Measurements from ENCODE around the gene UBE2QL1.

UBE2QL1 gene

DNA sequence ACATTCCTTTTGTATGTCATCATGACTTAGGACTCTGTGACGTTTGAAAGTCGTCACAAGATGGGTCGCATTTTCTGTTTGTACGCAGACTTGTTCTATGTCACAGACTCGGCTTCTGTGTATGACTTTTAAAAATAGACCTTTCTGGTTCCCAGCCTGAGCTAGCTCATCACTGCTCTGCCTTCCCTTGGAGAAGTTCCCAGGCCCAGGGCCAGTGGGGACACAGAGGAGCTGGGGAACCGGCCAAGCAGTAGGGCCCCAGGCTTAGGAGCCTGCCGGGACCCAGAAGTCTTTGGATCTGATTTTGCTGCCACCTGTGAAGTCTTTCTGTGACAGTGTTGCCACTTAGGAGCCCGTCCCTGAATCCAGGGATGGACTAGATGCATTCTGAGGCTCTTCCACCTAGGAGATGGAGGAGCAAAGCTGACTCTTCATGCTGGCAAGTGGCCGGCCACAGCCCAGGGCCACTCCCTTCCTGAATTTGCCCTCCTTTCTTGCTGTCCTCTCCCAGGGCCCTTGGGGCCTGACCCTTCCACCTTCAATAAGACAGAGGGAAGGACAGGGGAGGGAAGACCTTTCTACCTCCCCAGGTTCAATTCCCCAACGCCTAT is 18.1 kb upstream of the UBE2QL1 start:
- no peak for DNase-seq (ENCODE audit: low read depth)

DNA sequence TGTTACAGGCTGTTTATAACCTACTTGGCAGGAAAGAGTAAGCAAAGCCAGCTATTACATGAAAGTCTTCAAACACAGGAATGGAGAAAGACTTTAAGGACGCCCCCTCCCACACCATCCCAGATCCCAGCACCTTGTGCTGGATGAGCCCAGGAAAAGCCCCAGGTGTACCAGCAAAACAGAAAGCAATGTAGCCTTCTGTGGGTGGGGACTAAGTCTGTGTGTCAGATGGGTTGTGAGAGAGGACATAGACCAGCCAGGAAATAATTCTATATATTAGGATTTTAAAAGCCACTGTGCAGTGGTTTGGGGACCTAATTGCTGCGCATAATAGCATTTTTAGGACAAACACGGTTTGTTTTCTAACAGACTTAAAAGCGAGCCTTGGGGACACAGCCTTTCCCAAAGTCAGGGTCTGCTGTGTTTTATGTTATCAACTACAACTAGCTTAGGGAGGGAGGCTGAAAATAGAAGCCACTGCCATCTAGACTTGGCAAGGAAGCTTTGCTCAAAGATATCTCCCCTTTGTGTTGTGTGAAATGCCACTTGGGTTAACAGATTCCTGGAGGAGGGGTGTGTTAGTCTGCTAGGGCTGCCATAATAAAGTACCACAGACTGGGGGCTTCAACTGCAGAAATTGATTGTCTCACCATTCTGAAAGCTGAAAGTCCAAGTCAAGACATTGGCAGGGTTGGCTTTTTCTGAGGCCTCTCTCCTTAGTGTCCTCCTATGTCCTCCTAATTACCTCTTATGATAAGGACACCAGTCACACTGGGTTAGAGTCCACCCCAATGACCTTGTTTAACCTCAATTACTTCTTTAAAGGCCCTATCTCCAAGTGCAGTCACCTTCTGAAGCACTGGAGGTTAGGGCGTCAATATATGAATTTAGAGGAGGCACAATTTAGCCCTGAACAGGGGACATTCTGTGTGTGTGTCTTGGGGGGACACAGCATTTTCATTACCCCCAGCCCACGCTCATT is 17.2 kb upstream of the UBE2QL1 start:
- DNase-seq (ENCODE audit: low read depth) = no peak

DNA sequence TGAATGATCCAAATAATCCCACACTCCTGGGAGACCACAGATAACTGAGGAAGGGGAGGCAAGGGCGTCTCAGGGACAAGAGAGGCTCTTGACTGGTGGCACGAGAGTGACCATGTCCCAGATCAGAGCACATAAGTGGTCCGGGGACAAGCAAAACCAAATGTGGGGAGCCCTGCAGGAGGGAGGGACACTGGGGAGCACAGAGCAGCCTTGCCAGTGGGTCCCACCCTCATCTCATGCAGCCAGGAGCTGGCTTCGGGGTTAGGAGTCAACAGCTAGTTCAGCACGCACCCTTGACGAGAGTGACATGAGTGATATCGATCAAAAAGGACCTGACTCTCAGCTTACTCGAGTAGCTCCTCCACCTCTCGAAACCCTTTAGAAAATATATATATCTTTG is 16.5 kb upstream of the UBE2QL1 start:
- no peak for DNase-seq (ENCODE audit: low read depth)

DNA sequence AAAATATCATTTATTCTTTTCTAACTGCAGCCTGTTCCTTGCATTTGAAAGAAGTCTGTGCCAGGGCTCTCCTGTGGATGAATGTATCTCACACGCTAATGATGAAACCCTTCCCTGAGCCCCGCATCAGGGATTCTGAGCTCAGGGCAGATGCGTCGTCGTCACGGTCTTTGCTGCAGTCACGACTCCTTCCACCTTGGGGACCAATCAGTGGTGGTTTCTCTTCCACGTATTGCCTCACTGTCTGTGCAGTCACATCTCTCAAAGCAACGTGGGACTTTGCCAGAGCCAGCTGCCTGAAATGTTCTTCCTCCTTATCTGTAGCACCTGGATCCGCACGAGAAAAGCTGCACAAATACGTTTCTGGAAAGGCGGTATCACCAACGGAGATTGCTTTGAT is 13.9 kb upstream of the UBE2QL1 start:
- no peak for DNase-seq (ENCODE audit: low read depth)

DNA sequence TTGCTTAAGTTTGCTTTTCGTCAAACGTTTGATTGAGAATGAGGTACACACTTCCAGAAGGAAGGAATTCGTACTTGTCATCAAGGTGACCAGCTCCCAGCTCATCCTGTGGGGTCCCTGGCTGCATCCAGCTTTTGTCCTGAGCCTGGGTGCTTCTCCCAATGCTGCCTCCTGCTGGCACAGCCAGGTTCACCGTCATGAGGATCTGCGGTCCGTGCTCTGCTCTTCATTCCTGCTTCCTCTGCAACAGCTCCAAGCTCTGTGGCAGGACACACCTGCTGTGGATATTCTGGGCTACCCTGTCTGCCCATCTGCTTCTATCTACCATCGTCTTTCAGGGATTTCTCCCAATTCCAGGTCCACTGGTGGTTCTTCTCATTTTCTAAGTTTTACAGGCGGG is 13.3 kb upstream of the UBE2QL1 start:
- DNase-seq (ENCODE audit: low read depth) = no peak

DNA sequence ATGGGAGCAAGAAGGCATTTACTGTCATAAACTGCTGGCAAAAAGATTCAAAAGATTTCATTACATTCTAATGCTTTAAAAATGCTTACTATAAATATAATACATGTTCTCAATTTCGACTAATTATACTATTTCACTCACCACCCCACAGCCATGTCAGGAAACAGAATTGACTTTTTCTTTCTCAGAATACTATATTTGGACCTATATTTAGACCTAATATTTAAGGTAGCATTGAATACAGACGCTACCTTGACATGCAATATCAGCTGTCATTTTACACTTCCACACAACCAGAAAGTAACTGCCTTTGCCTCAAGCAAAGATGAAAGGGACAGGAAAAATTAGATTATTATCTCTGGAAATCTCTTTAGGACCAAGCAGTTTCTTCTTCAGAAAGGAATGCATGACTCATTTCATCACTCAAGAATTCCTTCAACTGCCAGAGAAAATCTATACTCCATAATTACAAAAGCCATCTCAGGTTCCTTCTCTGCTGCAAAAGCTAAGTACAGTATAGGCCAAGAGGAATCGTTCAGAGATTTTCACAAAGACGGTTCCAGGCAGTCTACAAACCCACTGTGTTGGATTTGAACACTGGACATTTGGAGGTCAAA is 11.8 kb upstream of the UBE2QL1 start:
- peak; percentile 47 for DNase-seq (ENCODE audit: low read depth)

DNA sequence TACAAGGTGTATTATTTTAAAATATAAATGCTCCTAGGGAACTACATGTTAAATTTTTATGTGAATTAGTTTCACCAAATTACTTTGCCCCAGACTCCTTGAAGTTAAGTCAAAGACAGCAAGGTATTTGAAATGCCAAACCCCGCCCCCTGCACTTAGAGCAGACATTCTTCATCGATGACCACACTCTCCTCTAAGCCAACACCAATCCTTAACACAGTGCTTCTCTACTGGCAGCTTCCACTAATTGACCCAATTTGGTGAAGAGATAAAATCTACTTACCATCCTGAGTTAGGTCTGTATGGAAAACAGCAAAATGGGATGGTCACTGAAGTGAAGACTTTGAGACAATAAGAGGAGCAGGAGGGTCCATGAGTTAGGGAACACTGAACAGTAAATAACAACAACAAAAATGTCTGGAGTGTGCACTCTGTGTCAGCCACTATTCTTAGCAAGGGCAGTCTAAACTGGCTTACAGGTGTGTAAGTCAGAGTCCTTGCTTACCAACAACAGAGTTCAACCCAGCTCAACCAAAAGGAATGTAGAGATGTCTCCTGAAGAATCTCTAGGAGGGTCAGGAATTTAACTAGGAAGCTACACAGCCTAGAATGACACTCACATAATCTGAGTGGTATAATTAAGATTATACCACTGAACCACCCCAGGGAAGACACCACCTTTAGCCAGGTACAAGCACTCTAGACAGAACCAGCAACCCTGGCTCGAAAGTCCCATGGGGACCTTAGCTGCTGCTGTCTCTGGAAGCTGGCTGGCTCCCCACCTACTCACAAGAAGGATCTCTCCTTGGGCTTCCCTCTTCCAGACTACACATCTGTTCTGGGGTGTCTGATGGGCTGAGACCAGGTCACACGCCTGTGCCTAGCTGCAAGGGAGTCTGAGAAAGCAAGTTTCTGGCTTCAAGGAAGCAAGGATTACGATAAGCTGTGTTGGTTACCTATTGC is 8.8 kb upstream of the UBE2QL1 start:
- peak; percentile 29 for DNase-seq (ENCODE audit: low read depth)

DNA sequence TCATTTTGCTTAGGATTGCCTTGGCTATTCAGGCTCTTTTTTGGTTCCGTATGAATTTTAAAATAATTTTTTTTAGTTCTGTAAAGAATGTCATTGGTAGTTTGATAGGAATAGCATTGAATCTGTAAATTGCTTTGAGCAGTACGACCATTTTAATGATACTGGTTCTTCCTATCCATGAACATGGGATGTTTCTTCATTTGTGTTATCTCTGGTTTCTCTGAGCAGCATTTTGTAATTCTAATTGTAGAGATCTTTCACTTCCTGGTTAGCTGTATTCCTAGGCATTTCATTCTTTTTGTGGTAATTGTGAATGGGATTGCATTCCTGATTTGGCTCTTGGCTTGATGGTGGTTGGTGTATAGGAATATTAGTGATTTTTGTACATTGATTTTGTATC is 6.3 kb upstream of the UBE2QL1 start:
- no peak for DNase-seq (ENCODE audit: low read depth)

DNA sequence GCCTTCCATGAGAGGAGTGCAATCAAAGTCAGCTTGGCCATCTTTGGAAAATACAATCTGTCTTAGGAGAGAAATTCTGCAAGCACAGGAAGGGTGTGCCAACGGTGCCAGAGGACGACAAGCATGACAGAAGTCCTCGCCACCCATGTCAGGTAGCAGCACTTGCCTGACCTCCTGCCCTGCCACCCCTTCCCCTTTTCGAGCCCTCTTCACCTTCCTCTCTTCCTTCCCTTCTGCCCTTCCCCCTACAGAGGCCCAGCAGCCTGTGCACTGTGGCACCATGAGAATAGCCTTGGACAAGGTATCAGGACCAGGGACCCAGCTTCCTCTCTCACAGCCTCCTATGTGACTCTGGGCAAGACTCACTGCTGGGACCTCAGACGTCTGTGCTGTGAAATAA is 5.3 kb upstream of the UBE2QL1 start:
- no peak for DNase-seq (ENCODE audit: low read depth)

DNA sequence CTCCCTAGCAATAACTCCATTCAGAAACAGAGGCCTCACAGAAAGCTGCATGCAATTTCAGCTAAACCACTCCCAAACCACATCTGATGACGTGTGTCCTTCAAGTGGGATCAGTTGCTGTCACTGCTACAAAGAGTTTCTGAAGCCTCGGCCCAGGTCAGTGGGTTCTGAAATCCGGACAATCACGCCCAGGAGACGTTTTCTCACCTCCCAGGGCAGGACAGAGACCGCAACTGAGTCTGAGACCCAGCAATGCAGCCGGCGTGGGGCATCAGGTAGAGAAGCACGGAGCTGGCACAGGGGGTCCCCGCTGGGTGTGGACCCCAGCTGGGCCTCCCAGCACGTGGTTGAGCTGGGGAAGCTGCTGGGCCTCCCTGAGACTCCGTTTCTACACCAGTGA is 2.6 kb upstream of the UBE2QL1 start:
- DNase-seq (ENCODE audit: low read depth) = no peak

DNA sequence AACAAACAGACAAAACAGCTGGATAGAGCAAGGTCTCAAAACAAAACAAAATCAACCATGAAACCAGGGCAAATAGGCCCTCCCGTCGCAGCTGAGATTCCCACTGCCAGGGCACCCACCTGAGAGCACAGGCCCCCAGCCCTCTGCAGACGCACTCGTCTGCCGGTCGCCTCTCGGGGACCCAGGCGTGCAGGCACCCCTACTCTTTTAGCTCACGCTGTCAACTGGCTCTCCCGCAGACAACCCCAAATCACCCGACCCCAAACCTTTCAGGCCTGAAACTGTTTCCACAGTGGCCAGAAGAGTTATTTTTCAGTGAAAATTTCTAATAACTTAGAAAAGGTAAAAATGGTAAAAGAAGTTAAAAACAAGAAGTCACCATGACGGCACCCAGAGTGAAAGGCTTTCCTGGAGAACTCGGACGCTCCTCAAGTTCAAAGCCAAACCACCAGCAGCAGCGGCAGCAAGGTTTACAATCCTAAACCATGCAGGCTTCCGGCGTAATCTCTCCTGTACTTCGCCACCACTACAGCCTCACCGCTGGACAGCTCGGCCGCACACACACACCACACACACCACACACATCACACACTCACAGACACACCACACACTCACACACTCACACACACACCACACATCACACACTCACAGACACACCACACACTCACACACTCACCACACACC is 1.9 kb upstream of the UBE2QL1 start:
- no peak for DNase-seq (ENCODE audit: low read depth)

DNA sequence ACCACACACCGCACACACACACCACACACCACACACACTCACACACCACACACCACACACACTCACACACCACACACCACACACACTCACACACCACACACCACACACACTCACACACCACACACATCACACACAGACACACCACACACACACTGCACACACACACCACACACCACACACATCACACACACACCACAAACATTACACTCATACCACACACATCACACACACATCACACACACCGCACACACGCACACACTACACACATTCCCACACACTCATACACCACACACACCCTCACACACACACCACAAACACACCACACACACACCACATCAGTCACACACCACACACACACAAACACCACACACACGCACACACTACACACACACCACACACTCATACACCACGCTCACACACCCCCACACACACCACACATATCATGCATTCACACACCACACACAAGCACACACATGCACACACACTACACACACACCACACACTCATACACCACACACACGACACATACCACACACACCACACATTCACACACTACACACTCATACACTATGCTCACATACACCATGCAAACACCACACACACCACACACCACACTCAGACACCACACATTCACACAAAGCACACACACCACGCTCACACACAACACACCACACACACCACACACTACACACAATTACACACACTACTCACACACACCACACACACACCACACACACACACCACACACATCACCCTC is 1.1 kb upstream of the UBE2QL1 start:
- DNase-seq (ENCODE audit: low read depth) = no peak

DNA sequence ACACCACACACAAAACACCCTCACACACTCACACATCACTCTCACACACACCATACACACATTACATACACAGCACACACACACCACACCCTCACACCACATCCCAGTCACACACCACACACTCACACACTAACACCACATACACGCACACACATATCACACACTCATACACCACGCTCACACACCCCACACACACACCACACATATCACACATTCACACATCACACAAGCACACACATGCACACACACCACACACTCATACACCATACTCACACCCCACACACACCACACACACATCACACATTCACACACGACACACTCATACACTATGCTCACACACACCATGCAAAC is 543 bp upstream of the UBE2QL1 start:
- DNase-seq (ENCODE audit: low read depth) = no peak

DNA sequence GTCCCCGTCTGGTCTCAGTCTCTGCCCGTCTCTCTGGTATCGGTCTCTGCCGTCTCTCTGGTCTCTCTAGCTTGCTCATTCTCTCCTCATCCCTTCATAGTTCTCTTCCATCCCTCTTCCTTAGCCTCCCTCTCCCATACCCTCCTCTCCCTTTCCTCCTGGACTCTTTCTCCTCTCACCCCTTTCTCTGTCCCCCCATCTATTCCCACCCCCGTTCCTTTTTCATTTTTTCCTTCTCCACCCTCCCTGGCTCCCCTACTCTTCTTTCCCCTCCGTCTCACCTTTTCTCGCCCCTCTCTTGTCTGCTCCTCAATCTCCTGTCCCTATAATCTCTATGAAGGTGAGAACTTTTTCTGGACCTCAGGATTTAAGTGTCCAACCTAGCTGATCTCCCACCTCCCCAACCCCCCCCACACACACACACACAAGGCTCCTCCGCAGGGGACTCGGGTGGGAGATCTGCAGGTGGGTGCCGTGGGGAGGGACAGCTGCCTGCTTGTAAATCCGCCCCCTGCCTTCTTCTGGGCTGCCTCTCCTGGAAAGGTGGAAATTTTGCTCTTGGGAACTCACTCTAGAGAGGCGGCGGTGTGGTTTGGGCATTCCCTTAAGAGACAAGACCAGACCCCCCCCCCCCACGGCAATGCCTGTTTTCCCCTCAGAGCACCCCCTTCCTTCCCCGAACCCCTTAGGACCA is 953 bp downstream of the UBE2QL1 start:
- no peak for DNase-seq (ENCODE audit: low read depth)

DNA sequence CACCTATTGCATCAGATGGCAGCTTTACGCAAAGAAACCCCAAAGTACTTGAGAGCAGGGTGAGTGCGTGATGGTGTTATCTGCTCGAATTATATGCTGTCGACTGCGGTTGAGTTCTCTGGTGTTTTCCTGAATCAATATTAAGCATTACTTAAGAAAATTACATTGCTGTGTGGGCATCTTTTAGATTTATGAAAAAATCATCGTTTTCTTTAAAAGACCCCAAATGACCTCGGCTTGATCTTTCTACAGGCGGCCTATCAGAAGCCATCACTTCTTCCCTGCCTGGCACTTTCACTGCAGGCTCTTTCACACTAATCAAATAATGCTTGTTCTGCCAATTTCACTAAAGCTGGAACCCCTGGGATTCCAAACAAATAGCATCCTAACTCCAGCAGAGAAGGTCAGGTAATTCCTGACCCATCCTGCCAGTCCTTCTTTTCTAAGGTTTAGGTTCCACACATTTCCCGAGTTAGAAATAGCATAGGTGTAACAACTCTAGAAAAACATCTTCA is 1.7 kb downstream of the UBE2QL1 start:
- DNase-seq (ENCODE audit: low read depth) = no peak

DNA sequence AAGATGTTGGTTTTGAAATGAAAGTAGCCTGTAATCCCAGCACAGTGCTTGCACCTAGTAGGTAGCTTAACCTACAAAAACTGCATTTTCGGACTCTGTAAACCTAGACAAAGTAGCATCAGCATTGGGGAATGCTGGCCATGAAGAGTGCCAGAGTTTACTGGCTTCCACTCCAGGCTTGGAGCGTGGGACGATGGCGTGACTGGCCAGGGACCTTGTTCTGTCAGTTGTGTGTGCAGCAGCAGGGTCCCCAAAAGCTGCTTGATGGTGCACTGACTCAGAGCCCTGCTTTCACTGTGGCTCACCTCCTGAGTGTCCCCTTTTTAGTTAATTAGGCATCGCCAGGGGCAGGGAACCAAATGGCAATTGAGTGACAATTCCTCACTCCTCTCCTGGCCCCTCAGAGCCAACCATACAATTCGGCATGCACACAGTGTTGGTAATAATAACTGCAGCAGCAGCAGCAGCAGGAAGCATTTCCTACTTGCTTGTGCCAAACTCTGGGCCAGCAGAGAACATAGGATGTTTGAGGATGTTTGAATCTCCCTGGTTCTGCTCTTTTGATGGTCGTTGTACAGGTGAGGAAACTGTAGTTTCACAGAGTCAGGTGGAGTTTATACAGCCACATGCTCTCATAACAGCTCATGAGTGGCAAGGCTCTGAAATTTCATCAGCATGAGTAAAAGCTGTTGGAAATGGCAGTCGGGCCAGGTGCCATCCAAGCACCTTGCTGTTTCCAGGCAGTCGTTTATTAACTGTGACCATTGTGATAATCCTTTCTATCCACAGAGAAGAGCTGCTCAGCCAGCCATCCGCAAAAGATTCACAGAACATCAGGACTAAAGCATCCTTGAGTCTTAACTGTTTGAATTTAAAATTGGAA is 4.2 kb downstream of the UBE2QL1 start:
- no peak for DNase-seq (ENCODE audit: low read depth)

DNA sequence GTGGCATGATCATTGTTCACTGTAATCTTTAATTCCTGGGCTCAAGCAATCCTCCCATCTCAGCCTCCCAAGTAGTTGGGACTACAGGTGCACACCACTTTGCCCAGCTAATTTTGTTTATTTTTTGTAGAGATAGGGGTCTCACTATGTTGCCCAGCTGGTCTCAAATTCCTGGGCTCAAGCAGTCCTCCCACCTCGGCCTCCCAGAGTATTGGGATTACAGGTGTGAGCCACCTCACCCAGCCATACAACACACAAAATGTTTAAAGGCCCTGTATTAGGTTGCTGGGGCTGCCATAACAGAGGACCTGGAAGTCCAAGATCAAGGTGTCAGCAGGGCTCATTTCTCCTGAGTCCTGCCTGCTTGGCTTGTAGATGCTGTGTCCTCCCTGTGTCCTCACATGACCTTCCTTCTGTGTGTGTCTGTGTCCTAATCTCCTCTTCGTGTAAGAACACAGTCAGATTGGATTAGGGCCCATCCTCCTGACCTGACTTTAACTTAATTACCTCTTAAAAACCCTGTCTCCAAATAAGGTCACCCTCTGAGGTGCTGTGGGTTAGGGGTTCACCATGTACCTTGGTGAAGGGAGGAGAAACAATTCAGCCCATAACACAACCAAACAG is 5.4 kb downstream of the UBE2QL1 start:
- DNase-seq (ENCODE audit: low read depth) = no peak

DNA sequence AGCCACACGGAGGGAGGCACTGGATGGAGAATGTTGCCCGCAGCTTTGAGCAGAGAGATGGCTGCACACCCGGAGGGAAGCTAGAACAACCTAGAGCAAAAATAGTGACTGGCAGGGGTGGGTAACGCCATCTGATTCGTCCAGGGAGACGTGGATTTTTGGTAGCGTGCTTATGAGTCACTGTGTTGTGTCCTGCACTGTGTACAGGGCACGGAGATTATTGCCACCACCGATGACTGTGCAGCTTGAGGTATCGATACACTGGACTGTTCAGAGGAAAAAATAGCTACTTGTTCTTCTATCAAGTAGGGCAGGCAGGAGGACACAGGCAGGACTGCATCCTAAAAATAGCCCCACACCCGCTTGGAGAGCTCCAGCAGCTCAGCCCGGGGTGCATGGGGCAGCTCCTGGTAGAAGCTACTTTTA is 6.0 kb downstream of the UBE2QL1 start:
- no peak for DNase-seq (ENCODE audit: low read depth)
